Measurements from ENCODE around the gene MAEA.
"Not testable (repeated sequence)": the region's sequence is repeated elsewhere in the genome, so short reads cannot be mapped to it uniquely, and the experiment has no call there.

MAEA gene

GRCh38 chr4:1318046-1318375, 28.3 kb downstream of the MAEA start:
- TF ChIP-seq, protein P1, sequence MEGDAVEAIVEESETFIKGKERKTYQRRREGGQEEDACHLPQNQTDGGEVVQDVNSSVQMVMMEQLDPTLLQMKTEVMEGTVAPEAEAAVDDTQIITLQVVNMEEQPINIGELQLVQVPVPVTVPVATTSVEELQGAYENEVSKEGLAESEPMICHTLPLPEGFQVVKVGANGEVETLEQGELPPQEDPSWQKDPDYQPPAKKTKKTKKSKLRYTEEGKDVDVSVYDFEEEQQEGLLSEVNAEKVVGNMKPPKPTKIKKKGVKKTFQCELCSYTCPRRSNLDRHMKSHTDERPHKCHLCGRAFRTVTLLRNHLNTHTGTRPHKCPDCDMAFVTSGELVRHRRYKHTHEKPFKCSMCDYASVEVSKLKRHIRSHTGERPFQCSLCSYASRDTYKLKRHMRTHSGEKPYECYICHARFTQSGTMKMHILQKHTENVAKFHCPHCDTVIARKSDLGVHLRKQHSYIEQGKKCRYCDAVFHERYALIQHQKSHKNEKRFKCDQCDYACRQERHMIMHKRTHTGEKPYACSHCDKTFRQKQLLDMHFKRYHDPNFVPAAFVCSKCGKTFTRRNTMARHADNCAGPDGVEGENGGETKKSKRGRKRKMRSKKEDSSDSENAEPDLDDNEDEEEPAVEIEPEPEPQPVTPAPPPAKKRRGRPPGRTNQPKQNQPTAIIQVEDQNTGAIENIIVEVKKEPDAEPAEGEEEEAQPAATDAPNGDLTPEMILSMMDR (IDR thresholded peaks at IDR 0.05; ENCODE audit: insufficient read depth, low read depth, low read length, missing control alignments), result no peak
- DNase-seq (ENCODE audit: low read depth), result no peak

DNA sequence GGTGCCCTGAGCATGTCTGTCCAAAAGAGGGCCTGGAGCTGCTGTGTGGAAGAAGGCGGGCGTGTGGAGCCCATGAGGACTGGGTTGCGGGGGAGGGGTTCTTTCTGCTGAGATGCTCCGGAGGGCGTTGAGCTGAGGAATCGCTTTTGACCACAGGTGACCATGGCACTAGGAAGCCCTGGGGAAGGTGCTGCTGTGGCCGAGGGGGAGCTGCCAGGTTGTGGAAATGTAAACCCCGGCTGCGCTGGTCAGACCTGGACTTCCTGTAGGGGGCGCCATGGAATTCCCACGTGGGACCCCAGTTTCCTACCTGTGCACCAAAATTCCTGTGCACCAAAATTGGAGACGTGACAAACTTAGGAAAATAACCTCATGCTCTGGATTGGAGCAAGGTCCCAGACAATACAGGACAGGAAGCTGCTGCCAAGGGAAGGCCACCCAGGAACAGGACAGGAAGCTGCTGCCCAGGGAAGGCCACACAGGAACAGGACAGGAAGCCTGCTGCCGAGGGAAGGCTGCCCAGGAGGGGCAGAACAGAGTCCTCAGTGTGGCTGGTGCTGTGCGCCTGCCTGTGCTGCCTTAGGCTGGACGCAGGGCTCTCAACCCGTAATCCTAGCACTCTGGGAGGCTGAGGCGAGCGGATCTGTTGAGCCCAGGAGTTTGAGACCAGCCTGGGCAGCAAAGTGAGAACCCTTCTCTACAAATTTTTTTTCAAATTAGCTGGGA, 29.0 kb downstream of the MAEA start:
- H3K4me3 ChIP-seq (ENCODE audit: low read length), result no peak overlapping the region
- TF ChIP-seq, protein P1 (IDR thresholded peaks at IDR 0.05; ENCODE audit: insufficient read depth, low read depth, low read length, missing control alignments), result peak; percentile 21
- DNase-seq (ENCODE audit: low read depth), result no peak

More at GRCh38 chr4:1318046-1318375, 28.3 kb downstream of the MAEA start:
- H3K4me3 ChIP-seq (ENCODE audit: low read length), result no peak overlapping the region

- no peak overlapping the region for H3K4me3 ChIP-seq (ENCODE audit: low read length)
- TF ChIP-seq, protein P1 (IDR thresholded peaks at IDR 0.05; ENCODE audit: insufficient read depth, low read depth, low read length, missing control alignments), result no peak
- DNase-seq (ENCODE audit: low read depth), result no peak
Observed at GRCh38 chr4:1321486-1321885, 31.8 kb downstream of the MAEA start.

DNA sequence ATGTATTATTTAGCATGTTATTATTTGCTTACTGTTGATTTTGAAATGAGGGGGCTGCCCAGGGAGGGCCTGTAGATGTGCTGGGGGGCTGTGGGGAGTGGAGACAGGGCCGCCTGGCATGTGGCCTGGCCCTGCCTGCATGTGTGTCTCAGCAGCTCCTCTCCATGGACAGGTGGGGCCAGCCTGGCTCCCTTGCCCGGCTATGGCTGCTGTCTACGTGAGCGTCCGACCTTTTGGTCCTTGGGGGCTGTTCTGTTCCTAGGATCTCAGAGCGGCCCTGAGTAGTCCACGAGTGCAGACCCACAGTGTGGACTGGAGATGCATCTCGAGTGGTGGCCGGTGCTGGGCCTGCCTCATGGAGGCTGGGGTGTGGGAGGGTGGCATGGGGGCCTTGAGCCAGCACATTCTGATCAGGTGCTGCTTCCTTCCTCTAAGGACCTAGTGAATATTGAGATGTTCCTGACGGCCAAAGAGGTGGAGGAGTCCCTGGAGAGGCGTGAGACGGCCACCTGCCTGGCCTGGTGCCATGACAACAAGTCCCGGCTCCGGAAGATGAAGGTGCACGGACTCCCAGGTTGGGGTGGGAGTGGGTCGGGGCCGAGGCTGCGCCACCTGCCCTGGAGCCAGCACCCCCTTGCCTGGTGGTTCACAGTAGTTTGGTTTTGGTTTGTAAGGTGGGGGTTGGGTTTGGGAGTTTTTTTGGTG, 32.4 kb downstream of the MAEA start:
- TF ChIP-seq, protein P1 (IDR thresholded peaks at IDR 0.05; ENCODE audit: insufficient read depth, low read depth, low read length, missing control alignments), result no peak
- no peak overlapping the region for H3K4me3 ChIP-seq (ENCODE audit: low read length)
- DNase-seq (ENCODE audit: low read depth), result no peak

DNA sequence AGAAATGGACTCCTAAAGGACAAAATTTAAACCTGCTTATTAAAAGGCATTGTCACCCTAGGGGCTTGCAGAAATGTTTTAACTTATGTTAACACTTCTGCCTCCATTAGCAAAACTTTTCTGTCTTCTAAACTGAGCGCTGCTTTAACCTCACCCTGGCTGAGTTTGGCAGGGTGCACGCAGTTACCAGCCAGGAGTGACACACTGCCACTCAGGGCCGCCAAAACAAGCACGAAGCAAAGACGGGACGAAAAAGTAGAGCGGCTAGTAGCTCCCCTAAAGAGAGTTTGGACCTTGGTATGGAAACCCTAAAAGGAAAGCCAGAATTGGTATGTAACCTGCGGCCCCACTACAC, 33.6 kb downstream of the MAEA start:
- no peak for DNase-seq (ENCODE audit: low read depth)
- no peak overlapping the region for H3K4me3 ChIP-seq (ENCODE audit: low read length)
- TF ChIP-seq, protein P1 (IDR thresholded peaks at IDR 0.05; ENCODE audit: insufficient read depth, low read depth, low read length, missing control alignments), result no peak

GRCh38 chr4:1323635-1324442, 34.1 kb downstream of the MAEA start:
- TF ChIP-seq, protein P1 (IDR thresholded peaks at IDR 0.05; ENCODE audit: insufficient read depth, low read depth, low read length, missing control alignments), result no peak
- DNase-seq (ENCODE audit: low read depth), result peak; percentile 95

GRCh38 chr4:1324443-1325175, 34.9 kb downstream of the MAEA start:
- not testable (repeated sequence) for H3K4me3 ChIP-seq (ENCODE audit: low read length)
- DNase-seq (ENCODE audit: low read depth), result peak; percentile 63

More at GRCh38 chr4:1323635-1324442, 34.1 kb downstream of the MAEA start:
- H3K4me3 ChIP-seq (ENCODE audit: low read length), result no peak overlapping the region

All from epithelial cell of esophagus (primary cell).